GM23338 (cell line): ENCODE results near the gene RAD51B.

ENCODE experiments used
- CREB1 ChIP-seq: fragments of 250-450 bp; sonication (Bioruptor Pico); IDR thresholded peaks from 2 replicates; pipeline ENCODE4 v1.5.0; 2020; ENCODE audit warnings: low read depth, mild to moderate bottlenecking, moderate library complexity
- EZH2 ChIP-seq: fragments of 200-600 bp; sonication (generic); IDR thresholded peaks from one replicate; pipeline ENCODE4 v1.8.0; 2017; ENCODE audit warnings: antibody characterized with exemption, mild to moderate bottlenecking, low read depth; ENCODE audit not compliant: unreplicated experiment
- POLR2AphosphoS5 ChIP-seq: IDR thresholded peaks from 2 replicates; pipeline ENCODE4 v1.6.1; 2016; ENCODE audit warnings: antibody characterized with exemption, low read depth
- TF ChIP-seq, protein P1 (sequence below), 2 experiments: fragments of 200-600 bp in 1 of 2; sonication (generic) in 1 of 2; conservative IDR thresholded peaks; 2 replicates each; pipeline versions ENCODE4 v1.5.1 to v1.6.1; 2016 to 2017; ENCODE audit warnings: antibody characterized with exemption in 2 of 2, low read depth in 2 of 2, mild to moderate bottlenecking in 2 of 2, moderate library complexity in 1 of 2
- TF ChIP-seq, protein P2 (sequence below): IDR thresholded peaks from one replicate; pipeline ENCODE4 v1.6.1; 2018; ENCODE audit warnings: antibody characterized with exemption; ENCODE audit not compliant: unreplicated experiment

DNA sequence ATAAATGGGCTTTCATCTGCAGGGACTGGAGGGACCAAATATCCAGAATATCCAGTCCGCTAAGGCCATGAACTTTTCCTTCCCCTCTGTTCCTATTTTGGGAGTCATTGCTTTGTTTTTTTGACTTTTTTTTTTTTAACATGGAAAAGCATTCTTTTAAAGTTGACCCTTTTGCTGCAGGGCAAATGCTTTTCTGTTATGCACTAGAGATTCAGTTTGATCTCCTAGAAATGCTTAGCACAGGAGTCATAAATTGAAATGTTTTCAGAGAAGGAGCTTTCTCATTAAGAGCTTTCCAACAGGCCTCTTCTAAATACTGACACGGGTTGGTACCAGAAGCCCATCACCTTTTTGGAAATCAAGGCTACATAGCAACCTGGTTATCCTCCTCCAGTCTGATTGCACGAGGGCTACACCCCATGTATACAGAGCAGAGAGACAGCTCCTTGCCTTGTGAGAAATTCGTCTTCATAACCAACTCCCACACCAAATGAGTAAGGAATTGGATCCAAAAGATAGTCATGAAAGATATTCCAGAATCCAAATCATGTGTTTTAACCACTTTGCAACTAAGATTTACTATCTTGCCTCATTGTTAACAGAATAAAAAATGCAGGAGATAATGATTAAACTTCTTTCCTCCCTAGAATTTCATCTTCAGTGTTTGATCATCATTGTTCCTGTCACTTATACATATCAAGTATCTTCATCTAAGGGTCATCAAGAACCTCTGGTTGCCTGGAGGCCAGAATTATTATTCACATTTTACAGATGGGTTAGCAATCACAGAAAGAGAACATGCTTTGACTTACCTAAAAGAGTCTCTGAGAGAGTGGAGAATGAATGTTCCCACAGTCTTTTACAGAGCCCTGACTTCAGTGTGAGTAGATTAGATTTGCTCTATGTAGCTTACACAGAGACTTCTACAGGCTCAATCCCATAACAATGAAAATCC, 583.9 kb downstream of the RAD51B start:
- TF ChIP-seq, protein P1, sequence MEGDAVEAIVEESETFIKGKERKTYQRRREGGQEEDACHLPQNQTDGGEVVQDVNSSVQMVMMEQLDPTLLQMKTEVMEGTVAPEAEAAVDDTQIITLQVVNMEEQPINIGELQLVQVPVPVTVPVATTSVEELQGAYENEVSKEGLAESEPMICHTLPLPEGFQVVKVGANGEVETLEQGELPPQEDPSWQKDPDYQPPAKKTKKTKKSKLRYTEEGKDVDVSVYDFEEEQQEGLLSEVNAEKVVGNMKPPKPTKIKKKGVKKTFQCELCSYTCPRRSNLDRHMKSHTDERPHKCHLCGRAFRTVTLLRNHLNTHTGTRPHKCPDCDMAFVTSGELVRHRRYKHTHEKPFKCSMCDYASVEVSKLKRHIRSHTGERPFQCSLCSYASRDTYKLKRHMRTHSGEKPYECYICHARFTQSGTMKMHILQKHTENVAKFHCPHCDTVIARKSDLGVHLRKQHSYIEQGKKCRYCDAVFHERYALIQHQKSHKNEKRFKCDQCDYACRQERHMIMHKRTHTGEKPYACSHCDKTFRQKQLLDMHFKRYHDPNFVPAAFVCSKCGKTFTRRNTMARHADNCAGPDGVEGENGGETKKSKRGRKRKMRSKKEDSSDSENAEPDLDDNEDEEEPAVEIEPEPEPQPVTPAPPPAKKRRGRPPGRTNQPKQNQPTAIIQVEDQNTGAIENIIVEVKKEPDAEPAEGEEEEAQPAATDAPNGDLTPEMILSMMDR (conservative IDR thresholded peaks at IDR 0.05; ENCODE audit: low read depth in 2 of 2): no peak
- TF ChIP-seq CREB1 (no peak), POLR2AphosphoS5 (no peak), EZH2 (no peak)
- TF ChIP-seq, protein P2, sequence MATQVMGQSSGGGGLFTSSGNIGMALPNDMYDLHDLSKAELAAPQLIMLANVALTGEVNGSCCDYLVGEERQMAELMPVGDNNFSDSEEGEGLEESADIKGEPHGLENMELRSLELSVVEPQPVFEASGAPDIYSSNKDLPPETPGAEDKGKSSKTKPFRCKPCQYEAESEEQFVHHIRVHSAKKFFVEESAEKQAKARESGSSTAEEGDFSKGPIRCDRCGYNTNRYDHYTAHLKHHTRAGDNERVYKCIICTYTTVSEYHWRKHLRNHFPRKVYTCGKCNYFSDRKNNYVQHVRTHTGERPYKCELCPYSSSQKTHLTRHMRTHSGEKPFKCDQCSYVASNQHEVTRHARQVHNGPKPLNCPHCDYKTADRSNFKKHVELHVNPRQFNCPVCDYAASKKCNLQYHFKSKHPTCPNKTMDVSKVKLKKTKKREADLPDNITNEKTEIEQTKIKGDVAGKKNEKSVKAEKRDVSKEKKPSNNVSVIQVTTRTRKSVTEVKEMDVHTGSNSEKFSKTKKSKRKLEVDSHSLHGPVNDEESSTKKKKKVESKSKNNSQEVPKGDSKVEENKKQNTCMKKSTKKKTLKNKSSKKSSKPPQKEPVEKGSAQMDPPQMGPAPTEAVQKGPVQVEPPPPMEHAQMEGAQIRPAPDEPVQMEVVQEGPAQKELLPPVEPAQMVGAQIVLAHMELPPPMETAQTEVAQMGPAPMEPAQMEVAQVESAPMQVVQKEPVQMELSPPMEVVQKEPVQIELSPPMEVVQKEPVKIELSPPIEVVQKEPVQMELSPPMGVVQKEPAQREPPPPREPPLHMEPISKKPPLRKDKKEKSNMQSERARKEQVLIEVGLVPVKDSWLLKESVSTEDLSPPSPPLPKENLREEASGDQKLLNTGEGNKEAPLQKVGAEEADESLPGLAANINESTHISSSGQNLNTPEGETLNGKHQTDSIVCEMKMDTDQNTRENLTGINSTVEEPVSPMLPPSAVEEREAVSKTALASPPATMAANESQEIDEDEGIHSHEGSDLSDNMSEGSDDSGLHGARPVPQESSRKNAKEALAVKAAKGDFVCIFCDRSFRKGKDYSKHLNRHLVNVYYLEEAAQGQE: no peak
